K562 (cell line): ENCODE results near the gene CRPPA. TPM values are rescaled to one million over a fixed set of nuclear protein-coding genes. Genes with fewer than 3 reads are reported as not detected.
A peak's percentile ranks its signal among the peaks of the same experiment; 100 is the strongest.

Source experiments
- E2F3 ChIP-seq: fragments of 250-450 bp; sonication (Bioruptor Pico); IDR thresholded peaks from 2 replicates; pipeline ENCODE4 v1.4.0; 2020; ENCODE audit warnings: mild to moderate bottlenecking
- ETV5 ChIP-seq: sonication (generic); formaldehyde crosslinking; IDR thresholded peaks from 2 replicates; pipeline ENCODE4 v1.4.0; 2020; ENCODE audit warnings: low read depth, mild to moderate bottlenecking, missing genetic modification reagents
- GTF2A2 ChIP-seq: IDR thresholded peaks from 2 replicates; pipeline ENCODE4 v1.6.1; 2016; ENCODE audit warnings: mild to moderate bottlenecking, missing genetic modification characterization, missing compliant biosample characterization
- KDM2B ChIP-seq: fragments of 250-450 bp; sonication (Bioruptor Pico); IDR thresholded peaks from 2 replicates; pipeline ENCODE4 v1.8.0; 2021; ENCODE audit warnings: mild to moderate bottlenecking, moderate library complexity
- NFIC ChIP-seq: fragments of 450-650 bp; IDR thresholded peaks from 2 replicates; pipeline ENCODE4 v1.6.1; 2017; ENCODE audit warnings: mild to moderate bottlenecking, inconsistent platforms
- NR1H2 ChIP-seq: sonication (generic); formaldehyde crosslinking; IDR thresholded peaks from 2 replicates; pipeline ENCODE4 v1.4.0; 2020; ENCODE audit warnings: mild to moderate bottlenecking, missing genetic modification reagents
- PBX2 ChIP-seq, 2 experiments: IDR thresholded peaks in 1 of 2; conservative IDR thresholded peaks in 1 of 2; 2 replicates each; pipeline ENCODE4 v1.6.1; 2016; ENCODE audit warnings: low read depth in 2 of 2, mild to moderate bottlenecking in 1 of 2, missing compliant biosample characterization in 1 of 2, missing genetic modification characterization in 1 of 2, moderate library complexity in 1 of 2
- RBM15 ChIP-seq: fragments of 200-400 bp; formaldehyde crosslinking; IDR thresholded peaks from 2 replicates; pipeline ENCODE4 v1.6.1; 2018; ENCODE audit warnings: mild to moderate bottlenecking, low read length, moderate library complexity; ENCODE audit not compliant: insufficient read depth
- SMARCA5 ChIP-seq: fragments of 450-650 bp; IDR thresholded peaks from 2 replicates; pipeline ENCODE4 v1.6.1; 2016
- SP1 ChIP-seq: sonication (generic); formaldehyde crosslinking; IDR thresholded peaks from 2 replicates; pipeline ENCODE4 v1.8.1; 2022; ENCODE audit warnings: mild to moderate bottlenecking, missing genetic modification reagents
- XRCC4 ChIP-seq: IDR thresholded peaks from one replicate; pipeline ENCODE4 v1.6.1; 2011; ENCODE audit not compliant: insufficient read depth, insufficient read length; ENCODE audit errors: extremely low read depth
- ZNF134 ChIP-seq: fragments of 250-450 bp; sonication (Bioruptor Pico); conservative IDR thresholded peaks from 2 replicates; pipeline ENCODE4 v1.4.0; 2020
- ZNF175 ChIP-seq: fragments of 200-800 bp; sonication (Bioruptor generic); IDR thresholded peaks from 2 replicates; pipeline ENCODE4 v1.6.1; 2016; ENCODE audit warnings: low read depth, mild to moderate bottlenecking, missing genetic modification characterization, missing compliant biosample characterization
- ZNF23 ChIP-seq: fragments of 250-450 bp; sonication (Bioruptor Pico); IDR thresholded peaks from 2 replicates; pipeline ENCODE4 v1.4.0; 2020; ENCODE audit warnings: mild to moderate bottlenecking
- ZNF583 ChIP-seq: fragments of 250-450 bp; sonication (Bioruptor Pico); IDR thresholded peaks from 2 replicates; pipeline ENCODE4 v1.4.0; 2020
- ZNF639 ChIP-seq, 2 experiments: fragments of 200-800 bp in 1 of 2; sonication (Bioruptor generic) in 1 of 2; sonication (generic) in 1 of 2; formaldehyde crosslinking in 1 of 2; IDR thresholded peaks in 1 of 2; conservative IDR thresholded peaks in 1 of 2; 2 replicates each; pipeline versions ENCODE4 v1.5.0 to v1.6.1; 2016 to 2020; ENCODE audit warnings: missing compliant biosample characterization in 1 of 2, missing genetic modification characterization in 1 of 2, missing genetic modification reagents in 1 of 2
- ZNF764 ChIP-seq: fragments of 250-450 bp; sonication (Bioruptor Pico); IDR thresholded peaks from 2 replicates; pipeline ENCODE4 v1.4.0; 2020; ENCODE audit warnings: low read depth, mild to moderate bottlenecking, moderate library complexity
- ZNF830 ChIP-seq: fragments of 250-450 bp; sonication (Bioruptor Pico); IDR thresholded peaks from 2 replicates; pipeline ENCODE4 v1.5.0; 2021; ENCODE audit warnings: mild to moderate bottlenecking
- polyA plus RNA-seq, 8 experiments: library from polyadenylated mRNA; depleted of rRNA in 4 of 8; stranded (reverse) in 5 of 8; unstranded in 3 of 8; fragments of >200 nt; fragmentation: Nextera tagmentation in 2 of 8; fragmentation: Illumina TruSeq in 1 of 8; extraction: Ambion mirVana in 2 of 8; extraction: Trizol in 1 of 8; gene quantifications; 2 replicates each; pipeline versions ENCODE4 v1.2.1 to v1.2.3, GENCODE V29; 2011 to 2014; ENCODE audit warnings: inconsistent platforms in 1 of 8, missing spikeins in 1 of 8
- total RNA-seq, 7 experiments: library from RNA; depleted of rRNA in 6 of 7; stranded (reverse); fragments of >200 nt in 6 of 7; fragmentation: Illumina TruSeq in 2 of 7; extraction: Trizol in 2 of 7; gene quantifications; 2 replicates each; pipeline versions ENCODE4 v1.2.1 to v1.2.3, GENCODE V29; 2011 to 2021; ENCODE audit warnings: low replicate concordance in 1 of 7
- TF ChIP-seq, protein P1 (sequence below): fragments of 450-650 bp; IDR thresholded peaks from 2 replicates; pipeline ENCODE4 v1.6.1; 2016; ENCODE audit warnings: borderline replicate concordance
- TF ChIP-seq, protein P2 (sequence below), 2 experiments: fragments of 450-650 bp; conservative IDR thresholded peaks; 2 replicates each; pipeline ENCODE4 v1.6.1; 2017; ENCODE audit warnings: mild to moderate bottlenecking in 2 of 2, moderate library complexity in 2 of 2

The CRPPA gene
- total and polyA plus RNA-seq, 9 of the 15 experiments (the other 6 are each of a cell fraction or from before 2014, with no cell fraction given): 3.9 to 14.4 (median 7.8) TPM

- TF ChIP-seq XRCC4: no peak
- peak in 1 of 2 experiments; percentile 34; a peak in 1 of 4 replicates for TF ChIP-seq ZNF639 (CRISPR knock-in tag; conservative IDR thresholded peaks at IDR 0.05 in 1 of 2, IDR thresholded peaks at IDR 0.05 in 1 of 2)
- no peak for TF ChIP-seq ZNF134
- TF ChIP-seq E2F3 (CRISPR knock-in tag): no peak
- TF ChIP-seq ZNF175: no peak
- no peak for TF ChIP-seq SP1 (CRISPR knock-in tag)
- TF ChIP-seq GTF2A2 (tag): no peak
- TF ChIP-seq ETV5 (CRISPR knock-in tag): no peak
- no peak for TF ChIP-seq ZNF830 (CRISPR knock-in tag)
- no peak for TF ChIP-seq ZNF583 (CRISPR knock-in tag)
- no peak for TF ChIP-seq PBX2 (CRISPR knock-in tag; IDR thresholded peaks at IDR 0.05; ENCODE audit: low read depth)
- no peak for TF ChIP-seq PBX2 (tag; conservative IDR thresholded peaks at IDR 0.05; ENCODE audit: low read depth)
- TF ChIP-seq ZNF764: no peak
- TF ChIP-seq, protein P1, sequence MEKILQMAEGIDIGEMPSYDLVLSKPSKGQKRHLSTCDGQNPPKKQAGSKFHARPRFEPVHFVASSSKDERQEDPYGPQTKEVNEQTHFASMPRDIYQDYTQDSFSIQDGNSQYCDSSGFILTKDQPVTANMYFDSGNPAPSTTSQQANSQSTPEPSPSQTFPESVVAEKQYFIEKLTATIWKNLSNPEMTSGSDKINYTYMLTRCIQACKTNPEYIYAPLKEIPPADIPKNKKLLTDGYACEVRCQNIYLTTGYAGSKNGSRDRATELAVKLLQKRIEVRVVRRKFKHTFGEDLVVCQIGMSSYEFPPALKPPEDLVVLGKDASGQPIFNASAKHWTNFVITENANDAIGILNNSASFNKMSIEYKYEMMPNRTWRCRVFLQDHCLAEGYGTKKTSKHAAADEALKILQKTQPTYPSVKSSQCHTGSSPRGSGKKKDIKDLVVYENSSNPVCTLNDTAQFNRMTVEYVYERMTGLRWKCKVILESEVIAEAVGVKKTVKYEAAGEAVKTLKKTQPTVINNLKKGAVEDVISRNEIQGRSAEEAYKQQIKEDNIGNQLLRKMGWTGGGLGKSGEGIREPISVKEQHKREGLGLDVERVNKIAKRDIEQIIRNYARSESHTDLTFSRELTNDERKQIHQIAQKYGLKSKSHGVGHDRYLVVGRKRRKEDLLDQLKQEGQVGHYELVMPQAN: no peak
- no peak for TF ChIP-seq ZNF23
- TF ChIP-seq NFIC: no peak
- TF ChIP-seq KDM2B (CRISPR knock-in tag): no peak
- no peak for TF ChIP-seq NR1H2 (CRISPR knock-in tag)
- no peak for TF ChIP-seq RBM15
- TF ChIP-seq, protein P2, sequence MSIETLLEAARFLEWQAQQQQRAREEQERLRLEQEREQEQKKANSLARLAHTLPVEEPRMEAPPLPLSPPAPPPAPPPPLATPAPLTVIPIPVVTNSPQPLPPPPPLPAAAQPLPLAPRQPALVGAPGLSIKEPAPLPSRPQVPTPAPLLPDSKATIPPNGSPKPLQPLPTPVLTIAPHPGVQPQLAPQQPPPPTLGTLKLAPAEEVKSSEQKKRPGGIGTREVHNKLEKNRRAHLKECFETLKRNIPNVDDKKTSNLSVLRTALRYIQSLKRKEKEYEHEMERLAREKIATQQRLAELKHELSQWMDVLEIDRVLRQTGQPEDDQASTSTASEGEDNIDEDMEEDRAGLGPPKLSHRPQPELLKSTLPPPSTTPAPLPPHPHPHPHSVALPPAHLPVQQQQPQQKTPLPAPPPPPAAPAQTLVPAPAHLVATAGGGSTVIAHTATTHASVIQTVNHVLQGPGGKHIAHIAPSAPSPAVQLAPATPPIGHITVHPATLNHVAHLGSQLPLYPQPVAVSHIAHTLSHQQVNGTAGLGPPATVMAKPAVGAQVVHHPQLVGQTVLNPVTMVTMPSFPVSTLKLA (conservative IDR thresholded peaks at IDR 0.05): no peak
- no peak for TF ChIP-seq SMARCA5
Observed at GRCh38 chr7:16416289-16417282, 4.8 kb downstream of the CRPPA start (continued).
